ENCODE data around the gene RNF34. TPM values are rescaled to one million over a fixed set of nuclear protein-coding genes. Genes with fewer than 3 reads are reported as not detected.

The RNF34 gene
- total and polyA plus RNA-seq, 2 donors (not counting 3 experiments of a cell fraction or from before 2014, with no cell fraction given): 37.6 to 51.1 TPM

DNA sequence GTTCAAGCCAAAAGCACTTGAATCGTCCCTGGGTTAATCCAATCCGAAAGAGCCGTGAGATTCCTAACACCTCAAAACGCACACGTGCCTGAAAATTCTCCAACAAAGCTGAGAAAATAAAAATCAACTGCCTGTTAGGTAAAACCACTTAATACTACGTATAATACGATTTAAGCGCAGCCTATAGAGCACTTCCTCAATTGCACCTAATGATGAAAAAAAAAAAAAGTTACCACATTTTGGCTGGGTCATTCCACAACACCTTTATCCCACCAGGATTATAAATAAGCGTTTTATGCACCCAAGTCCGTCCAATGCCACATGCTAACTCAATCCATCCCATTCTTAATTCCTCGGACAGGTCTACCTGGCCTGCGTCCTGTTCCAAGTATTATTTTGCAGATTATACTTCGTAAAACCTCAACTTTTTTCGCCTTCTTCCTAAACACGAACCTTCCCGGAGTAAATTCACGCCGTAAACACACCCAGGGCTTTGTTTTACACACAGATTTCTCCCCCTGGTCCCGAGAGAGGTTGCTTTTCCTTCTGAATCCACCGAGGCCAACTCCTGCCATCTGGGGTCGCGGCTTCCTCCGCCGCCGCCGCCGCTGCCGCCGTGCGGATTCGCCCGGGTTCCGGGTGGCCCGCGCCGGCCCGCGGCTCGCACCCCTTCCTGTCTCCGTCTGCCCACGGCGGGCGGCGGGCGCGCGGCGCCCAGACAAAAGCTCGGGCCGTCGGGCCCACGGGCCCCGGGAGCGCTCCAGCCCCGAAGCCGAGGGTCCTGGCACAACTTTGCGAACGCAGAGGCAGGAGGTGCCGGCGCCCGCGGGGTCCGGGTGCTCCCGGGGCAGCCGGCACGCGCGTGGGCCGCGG lies 66.2 kb downstream of the RNF34 start:
- intact Hi-C loops (cut with micrococcal nuclease) (loop anchor here (2.0 kb wide), 1 partner anchor 65 kb away; the partner anchor contains the start of gene RNF34), dilution Hi-C loops (cut with MboI; ENCODE audit: extremely low pct_ligation_motif_present, low sequenced_read_pairs) (no loop called here)
- POLR2A ChIA-PET: no interaction called here
- FAIRE-seq: peak; percentile 59
- TF ChIP-seq, protein P1, sequence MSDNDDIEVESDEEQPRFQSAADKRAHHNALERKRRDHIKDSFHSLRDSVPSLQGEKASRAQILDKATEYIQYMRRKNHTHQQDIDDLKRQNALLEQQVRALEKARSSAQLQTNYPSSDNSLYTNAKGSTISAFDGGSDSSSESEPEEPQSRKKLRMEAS (IDR thresholded peaks at IDR 0.05; ENCODE audit: insufficient read depth, insufficient read length): no peak
- no peak for TF ChIP-seq POLR2A (IDR thresholded peaks at IDR 0.05; ENCODE audit: low read depth, low read length)
- no peak for TF ChIP-seq GATA2 (IDR thresholded peaks at IDR 0.05; ENCODE audit: insufficient read depth, insufficient read length, low read depth, low read length)
- no peak for TF ChIP-seq FOS (IDR thresholded peaks at IDR 0.05; ENCODE audit: borderline replicate concordance, insufficient read depth, low read length)
- TF ChIP-seq POLR2AphosphoS5 (IDR thresholded peaks at IDR 0.05; ENCODE audit: insufficient read depth, low read depth, low read length): peak; percentile 18
- TF ChIP-seq JUN (IDR thresholded peaks at IDR 0.05; ENCODE audit: borderline replicate concordance, insufficient read depth, insufficient read length, low read depth): no peak
- TF ChIP-seq CTCF (IDR thresholded peaks at IDR 0.05; ENCODE audit: extremely low read depth in 1 of 2, insufficient read depth in 1 of 2, low read depth in 1 of 2, low read length in 2 of 2): no peak
- H3K4me2 ChIP-seq (ENCODE audit: insufficient read depth, low read length): peak overlapping the region; percentile 68
- H3K9me1 ChIP-seq (replicated peaks; ENCODE audit: control insufficient read depth, extremely low read depth, insufficient read depth, low read length): no peaks in the 10 kb centered on the region
- peak; percentile 29 for DNase-seq (ENCODE audit: low read depth, low spot score)
- peak overlapping the region; percentile 53 to 92 (median 71) for H3K4me3 ChIP-seq (replicated peaks in 1 of 3; ENCODE audit: insufficient read depth in 1 of 3, low read depth in 1 of 3, low read length in 3 of 3)
- H3K27me3 ChIP-seq (ENCODE audit: control insufficient read depth in 2 of 2, insufficient read depth in 2 of 2, low read length in 2 of 2): no peaks in the 10 kb centered on the region
- peak overlapping the region; percentile 61 for H2AFZ ChIP-seq (ENCODE audit: low read depth, low read length)
- peak overlapping the region; percentile 84 for H3K9ac ChIP-seq (replicated peaks; ENCODE audit: extremely low read depth, insufficient read depth, low read length)
- peaks cover 35% of the 10 kb centered on the region for H3K79me2 ChIP-seq (ENCODE audit: control insufficient read depth, insufficient read depth, low read length)
- no peaks in the 10 kb centered on the region for H4K20me1 ChIP-seq (replicated peaks; ENCODE audit: control insufficient read depth, extremely low read depth, insufficient read depth, low read length)
- no peaks in the 10 kb centered on the region for H3K9me3 ChIP-seq (replicated peaks; ENCODE audit: control insufficient read depth, insufficient read depth, low read length)
- H3K36me3 ChIP-seq (ENCODE audit: control insufficient read depth in 2 of 2, extremely low read depth in 1 of 2, insufficient read depth in 2 of 2, low read length in 2 of 2): no peaks in the 10 kb centered on the region
- H3K27ac ChIP-seq (ENCODE audit: insufficient read depth, low read depth, low read length): peak overlapping the region; percentile 18
- CTCF ChIA-PET: no interaction called here
- peaks cover 10% of the 10 kb centered on the region for H3K4me1 ChIP-seq (ENCODE audit: control insufficient read depth, extremely low read depth, insufficient read depth, low read length)
- no TSS peak for BruUV-seq (replicated peaks)

Data from endothelial cell of umbilical vein (primary cell).